ENCODE results near the gene DIRAS1. TPM values are rescaled to one million over a fixed set of nuclear protein-coding genes. Genes with fewer than 3 reads are reported as not detected.
A peak's percentile ranks its signal among the peaks of the same experiment; 100 is the strongest.

The DIRAS1 gene
- total and polyA plus RNA-seq, 2 of the 8 experiments (the other 6 are each of a cell fraction or from before 2014, with no cell fraction given), result 20.2 to 22.3 TPM

GRCh38 chr19:2665103-2665502, 56.1 kb downstream of the DIRAS1 start:
- ChIA-PET POLR2A (ENCODE audit: partially characterized antibody) (interaction anchor here (1.3 kb wide), 1 partner anchor 53 kb away, joined by 3 read pairs; no protein-coding TSS in a partner anchor), CTCF (ENCODE audit: partially characterized antibody) (interaction anchor here (0.6 to 0.7 kb wide), 3 partner anchors 103 to 1462 kb away, joined by 3 to 5 read pairs (median 3); no protein-coding TSS in a partner anchor)
- Histone ChIP-seq H2BK15ac (ENCODE audit: low read length) (no peak overlapping the region), H3K27me3 (replicated peaks in 1 of 4; ENCODE audit: control insufficient read depth in 3 of 4, extremely low read depth in 1 of 4, insufficient read depth in 3 of 4, low read length in 3 of 4) (no peaks in the 10 kb centered on the region; a peak in 1 of 7 replicates), H3K4me2 (ENCODE audit: insufficient read depth in 1 of 2, low read depth in 2 of 2, low read length in 2 of 2) (no peak overlapping the region), H3K18ac (ENCODE audit: extremely low read depth, low read length) (no peak overlapping the region), H2BK20ac (ENCODE audit: low read length) (no peak overlapping the region), H4K8ac (ENCODE audit: extremely low read depth, insufficient read depth, low read length) (0 out of 2 replicates have a peak overlapping the region, but pooled peaks have one; percentile 20), H2BK5ac (ENCODE audit: low read depth, low read length) (no peak overlapping the region), H4K20me1 (replicated peaks in 1 of 2; ENCODE audit: control insufficient read depth in 1 of 2, insufficient read depth in 2 of 2, low read length in 2 of 2) (no peaks in the 10 kb centered on the region), H2AK5ac (ENCODE audit: low read depth, low read length) (no peak overlapping the region), H3K4ac (replicated peaks; ENCODE audit: insufficient read length, low read depth, low read length) (no peak overlapping the region), H3K4me1 (replicated peaks in 1 of 4; ENCODE audit: control insufficient read depth in 3 of 4, insufficient read depth in 4 of 4, low read length in 3 of 4) (no peaks in the 10 kb centered on the region), H3K9me3 (ENCODE audit: insufficient read depth in 2 of 2, low read depth in 1 of 2, low read length in 1 of 2) (peaks cover 12 to 14% of the 10 kb centered on the region in 2 experiments), H3K23ac (ENCODE audit: insufficient read length) (no peak overlapping the region), H2BK120ac (replicated peaks; ENCODE audit: low read depth, low read length) (no peak overlapping the region), H4K91ac (replicated peaks; ENCODE audit: insufficient read length, low read length) (no peak overlapping the region), H3K14ac (ENCODE audit: insufficient read length) (no peak overlapping the region), H3K27ac (ENCODE audit: low read depth, low read length) (no peak overlapping the region), H3K36me3 (ENCODE audit: control insufficient read depth in 2 of 4, insufficient read depth in 4 of 4, low read length in 3 of 4) (no peaks in the 10 kb centered on the region), H3K4me3 (ENCODE audit: extremely low read depth in 1 of 4, insufficient read depth in 2 of 4, low read depth in 3 of 4, low read length in 4 of 4) (no peak overlapping the region), H2AFZ (ENCODE audit: low read length) (no peak overlapping the region), H3K9ac (replicated peaks in 1 of 4; ENCODE audit: extremely low read depth in 1 of 4, low read depth in 3 of 4, low read length in 3 of 4) (no peak overlapping the region), H3K56ac (replicated peaks; ENCODE audit: insufficient read length, low read depth, low read length) (no peak overlapping the region), H3K79me2 (ENCODE audit: control insufficient read depth in 1 of 2, insufficient read depth in 2 of 2, low read length in 2 of 2) (no peaks in the 10 kb centered on the region), H3K23me2 (ENCODE audit: low read depth, low read length) (no peaks in the 10 kb centered on the region), H3K79me1 (ENCODE audit: low read depth, low read length) (no peaks in the 10 kb centered on the region), H2BK12ac (ENCODE audit: low read depth, low read length) (no peak overlapping the region), H4K5ac (ENCODE audit: insufficient read length, low read depth, low read length) (no peak overlapping the region)
- FAIRE-seq, result no peak
- DNase-seq (ENCODE audit: low read depth in 1 of 2, low spot score in 2 of 2), result no peak
- WGBS, 2 experiments (ENCODE audit: extremely low coverage in 1 of 2, insufficient coverage in 1 of 2, insufficient read length in 1 of 2, insufficient replicate concordance in 2 of 2, low coverage in 1 of 2, low lambda C conversion rate in 2 of 2, missing lambda C conversion rate in 1 of 2), result 86% methylated on average over 11 of the region's 11 CpGs; no CpG with 5 or more reads in 1 of the 2 experiments
- TF ChIP-seq CEBPB (IDR thresholded peaks at IDR 0.05; ENCODE audit: low read depth, low read length), result no peak
- no peak for TF ChIP-seq JUND (IDR thresholded peaks at IDR 0.05; ENCODE audit: low read length)
- TF ChIP-seq POLR2AphosphoS5 (IDR thresholded peaks at IDR 0.05; ENCODE audit: low read depth, low read length), result no peak
- no peak for TF ChIP-seq YY1 (IDR thresholded peaks at IDR 0.05; ENCODE audit: low read depth, low read length)
- no peak for TF ChIP-seq BACH1 (IDR thresholded peaks at IDR 0.05; ENCODE audit: low read length)
- TF ChIP-seq TCF12 (IDR thresholded peaks at IDR 0.05; ENCODE audit: low read depth, low read length), result no peak
- TF ChIP-seq SP1 (IDR thresholded peaks at IDR 0.05; ENCODE audit: low read depth, low read length), result no peak
- no peak for TF ChIP-seq JUN (IDR thresholded peaks at IDR 0.05; ENCODE audit: low read depth, low read length)
- TF ChIP-seq TAF7 (optimal IDR thresholded peaks at IDR 0.05; ENCODE audit: borderline replicate concordance, low read depth, low read length), result no peak
- no peak for TF ChIP-seq SP4 (IDR thresholded peaks at IDR 0.05; ENCODE audit: low read length)
- no peak for TF ChIP-seq RNF2 (IDR thresholded peaks at IDR 0.05; ENCODE audit: borderline replicate concordance, low read depth, low read length, missing control alignments, poor library complexity, severe bottlenecking)
- no peak for TF ChIP-seq SRF (IDR thresholded peaks at IDR 0.05; ENCODE audit: low read depth, low read length)
- no peak for TF ChIP-seq TEAD4 (IDR thresholded peaks at IDR 0.05; ENCODE audit: low read depth, low read length)
- no peak for TF ChIP-seq TAF1 (IDR thresholded peaks at IDR 0.05; ENCODE audit: low read depth, low read length)
- no peak for TF ChIP-seq TBP (IDR thresholded peaks at IDR 0.05; ENCODE audit: low read depth, low read length)
- TF ChIP-seq KDM1A (IDR thresholded peaks at IDR 0.05; ENCODE audit: borderline replicate concordance, low read length), result no peak

Measured in H1 (cell line).